NCI-H2081 (cell line): ENCODE results near the gene FERMT2.
"Not testable (repeated sequence)": the region's sequence is repeated elsewhere in the genome, so short reads cannot be mapped to it uniquely, and the experiment has no call there.

Experiments
- DNase-seq, 2 experiments: peaks; one replicate each; lab custom pipeline; 2025; lab: John Stamatoyannopoulos, UW

The FERMT2 gene

GRCh38 chr14:52944254-52944653 is 6.6 kb downstream of the FERMT2 start:
- no peak for DNase-seq

GRCh38 chr14:52939427-52939826 is 11.4 kb downstream of the FERMT2 start:
- no peak for DNase-seq

- DNase-seq = no peak
Observed at GRCh38 chr14:52937869-52938268, 13.0 kb downstream of the FERMT2 start.

GRCh38 chr14:52937306-52937705 is 13.5 kb downstream of the FERMT2 start:
- DNase-seq = no peak

GRCh38 chr14:52936437-52936836 is 14.4 kb downstream of the FERMT2 start:
- no peak for DNase-seq

GRCh38 chr14:52935833-52936232 is 15.0 kb downstream of the FERMT2 start:
- no peak for DNase-seq

GRCh38 chr14:52934762-52935161 is 16.1 kb downstream of the FERMT2 start:
- DNase-seq = no peak

- no peak for DNase-seq
Observed at GRCh38 chr14:52929192-52929807, 21.6 kb downstream of the FERMT2 start.

GRCh38 chr14:52926953-52927352 is 23.9 kb downstream of the FERMT2 start:
- peak in 1 of 2 experiments; percentile 22 for DNase-seq

- DNase-seq = no peak
Observed at GRCh38 chr14:52923902-52924575, 26.8 kb downstream of the FERMT2 start.

- DNase-seq = no peak
Observed at GRCh38 chr14:52922656-52923055, 28.2 kb downstream of the FERMT2 start.

GRCh38 chr14:52922059-52922458 is 28.8 kb downstream of the FERMT2 start:
- DNase-seq = no peak

- not testable (repeated sequence) for DNase-seq
Observed at GRCh38 chr14:52920411-52920810, 30.4 kb downstream of the FERMT2 start.

- DNase-seq = no peak
Observed at GRCh38 chr14:52919971-52920370, 30.9 kb downstream of the FERMT2 start.

- no peak for DNase-seq
Observed at GRCh38 chr14:52918486-52918885, 32.4 kb downstream of the FERMT2 start.

GRCh38 chr14:52917735-52918134 is 33.1 kb downstream of the FERMT2 start:
- DNase-seq = no peak

- DNase-seq = no peak
Observed at GRCh38 chr14:52914295-52914694, 36.6 kb downstream of the FERMT2 start.

- DNase-seq = no peak
Observed at GRCh38 chr14:52913271-52913670, 37.6 kb downstream of the FERMT2 start.

GRCh38 chr14:52911904-52912303 is 38.9 kb downstream of the FERMT2 start:
- no peak for DNase-seq

- no peak for DNase-seq
Observed at GRCh38 chr14:52910572-52910971, 40.3 kb downstream of the FERMT2 start.

GRCh38 chr14:52907949-52908348 is 42.9 kb downstream of the FERMT2 start:
- DNase-seq = no peak

GRCh38 chr14:52906141-52906601 is 44.7 kb downstream of the FERMT2 start:
- no peak for DNase-seq

GRCh38 chr14:52902971-52903619 is 47.8 kb downstream of the FERMT2 start:
- DNase-seq = no peak
